ENCODE data around the gene OR4F15.
"Not testable (repeated sequence)": the region's sequence is repeated elsewhere in the genome, so short reads cannot be mapped to it uniquely, and the experiment has no call there.

DNA sequence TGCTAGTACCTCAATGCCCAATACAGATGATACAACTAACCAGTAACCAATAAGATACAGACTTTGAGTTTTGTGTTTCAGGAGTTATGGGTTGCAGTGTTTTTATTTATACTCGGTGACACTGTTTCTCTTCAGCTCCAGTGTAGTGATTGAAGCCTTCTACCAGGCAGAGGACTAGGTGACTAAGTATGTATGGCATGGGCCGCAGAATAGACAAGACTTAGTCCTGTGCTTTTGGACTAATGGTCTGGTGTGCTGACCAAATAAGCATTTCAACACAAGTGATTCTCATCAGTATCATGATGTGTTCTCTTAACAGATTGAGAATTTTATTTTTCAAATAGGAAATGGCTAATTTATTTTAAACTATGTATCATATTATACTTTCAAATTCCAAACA, 24.0 kb upstream of the OR4F15 start:
- TF ChIP-seq RAD21 (IDR thresholded peaks at IDR 0.05; ENCODE audit: low read depth); POLR2A (IDR thresholded peaks at IDR 0.05; ENCODE audit: borderline replicate concordance, extremely low read depth, insufficient read depth, insufficient read length); ZNF274 (IDR thresholded peaks at IDR 0.05; ENCODE audit: low read depth, low read length); YY1 (IDR thresholded peaks at IDR 0.05; ENCODE audit: extremely low read depth, insufficient replicate concordance, low read depth, low read length); JUND (IDR thresholded peaks at IDR 0.05): not testable (repeated sequence)
- TF ChIP-seq, protein P1, sequence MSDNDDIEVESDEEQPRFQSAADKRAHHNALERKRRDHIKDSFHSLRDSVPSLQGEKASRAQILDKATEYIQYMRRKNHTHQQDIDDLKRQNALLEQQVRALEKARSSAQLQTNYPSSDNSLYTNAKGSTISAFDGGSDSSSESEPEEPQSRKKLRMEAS (IDR thresholded peaks at IDR 0.05) = not testable (repeated sequence)
- TF ChIP-seq, protein P2, sequence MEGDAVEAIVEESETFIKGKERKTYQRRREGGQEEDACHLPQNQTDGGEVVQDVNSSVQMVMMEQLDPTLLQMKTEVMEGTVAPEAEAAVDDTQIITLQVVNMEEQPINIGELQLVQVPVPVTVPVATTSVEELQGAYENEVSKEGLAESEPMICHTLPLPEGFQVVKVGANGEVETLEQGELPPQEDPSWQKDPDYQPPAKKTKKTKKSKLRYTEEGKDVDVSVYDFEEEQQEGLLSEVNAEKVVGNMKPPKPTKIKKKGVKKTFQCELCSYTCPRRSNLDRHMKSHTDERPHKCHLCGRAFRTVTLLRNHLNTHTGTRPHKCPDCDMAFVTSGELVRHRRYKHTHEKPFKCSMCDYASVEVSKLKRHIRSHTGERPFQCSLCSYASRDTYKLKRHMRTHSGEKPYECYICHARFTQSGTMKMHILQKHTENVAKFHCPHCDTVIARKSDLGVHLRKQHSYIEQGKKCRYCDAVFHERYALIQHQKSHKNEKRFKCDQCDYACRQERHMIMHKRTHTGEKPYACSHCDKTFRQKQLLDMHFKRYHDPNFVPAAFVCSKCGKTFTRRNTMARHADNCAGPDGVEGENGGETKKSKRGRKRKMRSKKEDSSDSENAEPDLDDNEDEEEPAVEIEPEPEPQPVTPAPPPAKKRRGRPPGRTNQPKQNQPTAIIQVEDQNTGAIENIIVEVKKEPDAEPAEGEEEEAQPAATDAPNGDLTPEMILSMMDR (IDR thresholded peaks at IDR 0.05 in 2 of 3, conservative IDR thresholded peaks at IDR 0.05 in 1 of 3; ENCODE audit: borderline replicate concordance in 1 of 3, insufficient read depth in 1 of 3, low read depth in 2 of 3, low read length in 2 of 3) = not testable (repeated sequence)

Measured in HCT116 (cell line).